Measurements from ENCODE around the gene PAPOLA. TPM values are rescaled to one million over a fixed set of nuclear protein-coding genes. Genes with fewer than 3 reads are reported as not detected.

PAPOLA gene
- total and polyA plus RNA-seq, 2 experiments from 2014 or later, result 198 to 237 TPM

- peaks cover 12% of the 10 kb centered on the region for H3K27me3 Mint-ChIP-seq (ENCODE audit: insufficient read depth, low read depth, poor library complexity)
- ATAC-seq, result no peak
- no peaks in the 10 kb centered on the region for H3K27me3 ChIP-seq (ENCODE audit: insufficient read depth)
- peaks cover 33% of the 10 kb centered on the region for H3K4me1 Mint-ChIP-seq
- H3K4me1 ChIP-seq (ENCODE audit: insufficient read depth), result peaks cover 19% of the 10 kb centered on the region
- H3K36me3 Mint-ChIP-seq (ENCODE audit: low read depth), result no peaks in the 10 kb centered on the region
- no peak for DNase-seq (ENCODE audit: low spot score)
- H3K9me2 ChIP-seq (ENCODE audit: insufficient read depth), result no peaks in the 10 kb centered on the region
- no peak for TF ChIP-seq REST (IDR thresholded peaks at IDR 0.05; ENCODE audit: unreplicated experiment)
- no peak for TF ChIP-seq JUNB (IDR thresholded peaks at IDR 0.05; ENCODE audit: unreplicated experiment)
- TF ChIP-seq NANOG (IDR thresholded peaks at IDR 0.05; ENCODE audit: borderline replicate concordance), result no peak
- no peak for TF ChIP-seq EZH2 (IDR thresholded peaks at IDR 0.05; ENCODE audit: low read depth, unreplicated experiment)
- TF ChIP-seq STAT1 (IDR thresholded peaks at IDR 0.05; ENCODE audit: unreplicated experiment), result no peak
- TF ChIP-seq ZNF114 (CRISPR knock-in tag; IDR thresholded peaks at IDR 0.05), result no peak
- TF ChIP-seq ZNF331 (CRISPR knock-in tag; IDR thresholded peaks at IDR 0.05; ENCODE audit: low read depth), result no peak
- TF ChIP-seq ETS1 (IDR thresholded peaks at IDR 0.05), result no peak
- TF ChIP-seq ZNF462 (CRISPR knock-in tag; IDR thresholded peaks at IDR 0.05), result no peak
- TF ChIP-seq EZH2phosphoT487 (IDR thresholded peaks at IDR 0.05; ENCODE audit: unreplicated experiment), result no peak
- no peak for TF ChIP-seq POLR2AphosphoS5 (IDR thresholded peaks at IDR 0.05; ENCODE audit: low read depth)
- H3K4me3 ChIP-seq, result no peak overlapping the region
- H3K9me3 Mint-ChIP-seq, result no peaks in the 10 kb centered on the region
- H3K4me3 Mint-ChIP-seq, result no peak overlapping the region
- no peaks in the 10 kb centered on the region for H3K36me3 ChIP-seq (ENCODE audit: insufficient read depth)
- no peak overlapping the region for H3K27ac Mint-ChIP-seq
- no peak overlapping the region for H2AFZ ChIP-seq
- no peak overlapping the region for H3K27ac ChIP-seq (ENCODE audit: low read depth)
- no peaks in the 10 kb centered on the region for H3K79me2 ChIP-seq (replicated peaks; ENCODE audit: insufficient read depth)
- H4K20me1 ChIP-seq (replicated peaks; ENCODE audit: insufficient read depth), result no peaks in the 10 kb centered on the region
- H3K4me2 ChIP-seq, result no peak overlapping the region
- no peaks in the 10 kb centered on the region for H3F3A ChIP-seq (replicated peaks; ENCODE audit: low read depth)
These were observed 83.5 kb downstream of the PAPOLA start for GRCh38 chr14:96585672-96586013.

Measured in GM23338 (cell line).